ENCODE measurements around the gene SRRM4.

Gene SRRM4

DNA sequence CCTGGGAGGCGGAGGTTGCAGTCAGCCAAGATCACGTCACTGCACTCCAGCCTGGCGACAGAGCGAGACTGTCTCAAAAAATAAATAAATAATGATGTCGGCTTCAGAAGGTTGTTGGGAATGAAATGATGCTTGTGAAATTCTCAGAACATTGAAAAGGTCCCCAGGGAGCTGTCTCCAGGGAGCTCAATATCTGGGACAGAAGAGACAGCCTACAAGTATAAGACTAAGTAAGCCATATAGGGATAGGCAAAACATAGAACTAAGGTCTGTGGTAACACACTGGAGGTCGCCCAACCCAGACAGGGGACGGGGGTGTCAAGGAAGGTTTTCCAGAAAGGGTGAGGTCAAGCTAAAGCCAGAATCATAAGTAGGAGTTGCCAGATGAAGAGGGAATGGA is 167.9 kb downstream of the SRRM4 start:
- Mint-ChIP-seq H3K4me1 (peaks cover 8% of the 10 kb centered on the region), H3K27me3 (ENCODE audit: low read depth) (peaks cover 54% of the 10 kb centered on the region), H3K27ac (no peak overlapping the region), H3K9me3 (peaks cover 2% of the 10 kb centered on the region), H3K4me3 (no peak overlapping the region), H3K36me3 (ENCODE audit: low read depth) (no peaks in the 10 kb centered on the region)
- TF ChIP-seq, protein P1, sequence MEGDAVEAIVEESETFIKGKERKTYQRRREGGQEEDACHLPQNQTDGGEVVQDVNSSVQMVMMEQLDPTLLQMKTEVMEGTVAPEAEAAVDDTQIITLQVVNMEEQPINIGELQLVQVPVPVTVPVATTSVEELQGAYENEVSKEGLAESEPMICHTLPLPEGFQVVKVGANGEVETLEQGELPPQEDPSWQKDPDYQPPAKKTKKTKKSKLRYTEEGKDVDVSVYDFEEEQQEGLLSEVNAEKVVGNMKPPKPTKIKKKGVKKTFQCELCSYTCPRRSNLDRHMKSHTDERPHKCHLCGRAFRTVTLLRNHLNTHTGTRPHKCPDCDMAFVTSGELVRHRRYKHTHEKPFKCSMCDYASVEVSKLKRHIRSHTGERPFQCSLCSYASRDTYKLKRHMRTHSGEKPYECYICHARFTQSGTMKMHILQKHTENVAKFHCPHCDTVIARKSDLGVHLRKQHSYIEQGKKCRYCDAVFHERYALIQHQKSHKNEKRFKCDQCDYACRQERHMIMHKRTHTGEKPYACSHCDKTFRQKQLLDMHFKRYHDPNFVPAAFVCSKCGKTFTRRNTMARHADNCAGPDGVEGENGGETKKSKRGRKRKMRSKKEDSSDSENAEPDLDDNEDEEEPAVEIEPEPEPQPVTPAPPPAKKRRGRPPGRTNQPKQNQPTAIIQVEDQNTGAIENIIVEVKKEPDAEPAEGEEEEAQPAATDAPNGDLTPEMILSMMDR (IDR thresholded peaks at IDR 0.05; ENCODE audit: unreplicated experiment in 3 of 3) = no peak

DNA sequence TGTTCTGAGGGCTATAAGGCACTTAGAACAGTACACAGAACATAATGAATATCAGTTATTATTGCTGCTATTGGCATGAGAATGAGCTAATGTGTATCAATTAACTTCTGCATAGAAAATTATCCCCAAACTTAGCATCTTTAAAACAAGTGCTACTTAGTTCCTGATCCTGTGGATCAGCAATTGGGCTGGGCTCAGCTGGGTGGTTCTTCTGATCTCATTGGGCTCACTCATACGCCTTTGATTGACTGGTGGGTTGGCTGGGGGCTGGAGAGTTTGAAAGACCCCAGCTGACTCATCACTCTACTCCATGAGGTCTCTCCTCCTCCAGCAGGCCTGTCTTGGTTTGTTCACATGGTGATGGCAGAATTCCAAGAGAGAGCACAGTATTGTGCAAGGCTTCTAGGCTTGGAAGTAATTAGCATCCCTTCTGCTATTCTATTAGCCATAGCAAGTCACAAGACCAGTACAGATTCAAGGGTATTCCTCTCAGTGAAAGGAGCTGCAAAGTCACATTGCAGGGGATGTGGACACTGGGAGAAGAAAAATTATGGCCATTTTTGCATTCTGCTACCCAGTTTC is 170.2 kb downstream of the SRRM4 start:
- TF ChIP-seq, protein P1 (IDR thresholded peaks at IDR 0.05; ENCODE audit: unreplicated experiment in 3 of 3) = no peak
- Mint-ChIP-seq H3K4me3 (no peak overlapping the region), H3K4me1 (peaks cover 12% of the 10 kb centered on the region), H3K36me3 (ENCODE audit: low read depth) (no peaks in the 10 kb centered on the region), H3K27me3 (ENCODE audit: low read depth) (peaks cover 52% of the 10 kb centered on the region), H3K9me3 (peaks cover 2% of the 10 kb centered on the region), H3K27ac (no peak overlapping the region)

DNA sequence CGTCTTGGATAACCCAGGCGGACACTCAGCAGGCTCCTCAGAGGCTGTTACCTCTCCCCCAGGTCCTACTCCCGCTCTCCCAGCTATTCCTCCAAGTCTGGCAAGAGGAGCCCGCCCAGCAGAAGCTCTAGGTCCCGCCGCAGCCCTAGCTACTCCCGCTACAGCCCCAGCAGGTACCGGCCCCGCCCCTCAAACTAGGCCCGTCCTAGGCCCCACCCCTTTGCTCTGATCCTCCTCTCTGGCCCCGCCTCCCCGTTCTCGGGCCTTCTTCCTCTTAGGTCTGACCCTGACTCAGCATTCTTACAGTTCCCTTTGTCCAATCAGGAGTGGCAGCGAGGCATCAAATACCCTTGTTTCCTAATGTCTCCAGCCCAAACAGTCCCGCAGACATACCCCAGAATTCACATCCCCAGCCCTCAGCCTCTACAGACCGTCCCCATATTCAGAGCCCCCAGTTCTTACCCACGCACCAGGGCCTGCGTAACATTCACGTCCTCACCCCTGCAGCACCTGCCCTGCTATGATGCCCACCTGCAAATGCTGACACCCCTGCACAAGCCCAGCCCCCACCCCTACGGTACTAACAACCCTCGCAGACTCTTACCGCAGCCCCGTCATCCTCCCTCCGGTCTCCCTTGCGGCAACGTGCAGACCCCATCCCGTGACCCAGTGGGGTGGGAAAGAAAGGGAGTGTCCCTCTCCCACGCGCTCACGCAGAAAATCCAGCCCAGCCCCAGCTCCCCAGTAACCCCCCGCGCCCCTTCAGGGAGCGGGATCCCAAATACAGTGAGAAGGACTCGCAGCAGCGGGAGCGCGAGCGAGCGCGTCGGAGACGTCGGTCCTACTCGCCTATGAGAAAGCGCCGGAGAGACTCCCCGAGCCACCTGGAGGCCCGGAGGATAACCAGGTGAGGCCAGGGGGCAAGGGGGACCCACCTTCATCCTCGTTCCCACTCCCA is 172.4 kb downstream of the SRRM4 start:
- TF ChIP-seq, protein P1 (IDR thresholded peaks at IDR 0.05; ENCODE audit: unreplicated experiment in 3 of 3) = no peak
- peaks cover 2% of the 10 kb centered on the region for H3K9me3 Mint-ChIP-seq
- peaks cover 22% of the 10 kb centered on the region for H3K4me1 Mint-ChIP-seq
- H3K27ac Mint-ChIP-seq = no peak overlapping the region
- peak overlapping the region; percentile 68 to 80 (median 71) for H3K4me3 Mint-ChIP-seq
- H3K36me3 Mint-ChIP-seq (ENCODE audit: low read depth) = no peaks in the 10 kb centered on the region
- peaks cover 47% of the 10 kb centered on the region for H3K27me3 Mint-ChIP-seq (ENCODE audit: low read depth)

DNA sequence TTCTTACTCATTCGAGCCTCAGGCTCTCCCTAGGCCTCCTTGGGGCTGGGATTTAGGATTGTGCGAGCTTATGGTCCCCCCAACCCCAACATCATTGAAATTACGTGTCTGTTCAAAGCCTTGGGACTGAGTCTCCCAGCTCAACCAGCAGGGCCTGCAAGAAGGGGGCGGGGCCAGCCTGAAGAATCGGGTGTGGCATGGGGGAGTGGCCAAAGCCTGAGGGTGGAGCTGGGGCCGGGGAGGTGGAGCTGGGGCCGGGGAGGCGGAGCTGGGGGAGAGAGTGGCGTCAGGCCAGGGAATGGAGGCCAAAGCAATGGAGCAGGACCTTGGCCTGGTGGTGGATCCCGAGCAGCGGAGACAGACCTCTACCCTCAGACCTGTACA is 173.1 kb downstream of the SRRM4 start:
- peaks cover 28% of the 10 kb centered on the region for H3K4me1 Mint-ChIP-seq
- H3K4me3 Mint-ChIP-seq = peak overlapping the region in 1 of 3 experiments; percentile 71
- no peaks in the 10 kb centered on the region for H3K36me3 Mint-ChIP-seq (ENCODE audit: low read depth)
- peaks cover 2% of the 10 kb centered on the region for H3K9me3 Mint-ChIP-seq
- TF ChIP-seq, protein P1 (IDR thresholded peaks at IDR 0.05; ENCODE audit: unreplicated experiment in 3 of 3) = no peak
- peaks cover 46% of the 10 kb centered on the region for H3K27me3 Mint-ChIP-seq (ENCODE audit: low read depth)
- no peak overlapping the region for H3K27ac Mint-ChIP-seq

DNA sequence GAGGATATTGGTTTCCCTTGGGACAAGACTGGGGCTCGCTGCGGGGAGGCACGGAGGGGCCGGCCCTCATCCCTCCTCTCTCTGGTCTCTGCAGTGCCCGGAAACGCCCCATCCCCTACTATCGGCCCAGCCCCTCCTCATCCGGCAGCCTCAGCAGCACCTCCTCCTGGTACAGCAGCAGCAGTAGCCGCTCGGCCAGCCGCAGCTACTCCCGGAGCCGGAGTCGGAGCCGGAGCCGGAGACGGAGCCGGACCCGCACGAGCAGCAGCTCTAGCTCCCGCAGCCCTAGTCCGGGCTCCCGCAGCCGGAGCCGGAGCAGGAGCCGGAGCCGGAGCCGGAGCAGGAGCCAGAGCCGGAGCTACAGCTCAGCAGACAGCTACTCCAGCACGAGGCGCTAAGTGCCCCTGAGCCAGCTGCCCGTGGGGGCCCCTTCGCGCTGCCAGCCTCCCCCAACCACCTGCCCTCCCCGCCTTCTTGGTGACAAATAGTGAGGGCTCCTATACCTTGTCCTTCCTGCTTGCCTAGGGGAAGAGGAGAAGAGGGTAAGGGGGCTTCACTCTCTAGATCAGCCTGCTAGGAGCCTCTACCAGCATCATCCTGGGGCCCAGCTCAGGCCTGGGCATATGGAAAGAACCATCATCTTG is 175.2 kb downstream of the SRRM4 start:
- H3K27ac Mint-ChIP-seq = no peak overlapping the region
- TF ChIP-seq, protein P1 (IDR thresholded peaks at IDR 0.05; ENCODE audit: unreplicated experiment in 3 of 3) = peak in 1 of 3 experiments; percentile 14
- peaks cover 2% of the 10 kb centered on the region for H3K9me3 Mint-ChIP-seq
- peaks cover 33% of the 10 kb centered on the region for H3K4me1 Mint-ChIP-seq
- H3K27me3 Mint-ChIP-seq (ENCODE audit: low read depth) = peaks cover 46% of the 10 kb centered on the region
- no peaks in the 10 kb centered on the region for H3K36me3 Mint-ChIP-seq (ENCODE audit: low read depth)
- H3K4me3 Mint-ChIP-seq = no peak overlapping the region

All from nephron (organoid).